ENCODE results near the gene MYLK4.
A peak's percentile ranks its signal among the peaks of the same experiment; 100 is the strongest.

MYLK4 gene

GRCh38 chr6:2777249-2777648 lies 26.5 kb upstream of the MYLK4 start:
- no peak overlapping the region for H3K4me3 Mint-ChIP-seq
- H3K4me1 Mint-ChIP-seq, result peaks cover 67% of the 10 kb centered on the region
- H3K36me3 Mint-ChIP-seq (ENCODE audit: low read depth), result peaks cover 56% of the 10 kb centered on the region
- H3K27ac Mint-ChIP-seq, result no peak overlapping the region
- H3K9me3 Mint-ChIP-seq, result no peaks in the 10 kb centered on the region
- H3K27me3 Mint-ChIP-seq (ENCODE audit: low read depth), result no peaks in the 10 kb centered on the region
- TF ChIP-seq, protein P1, sequence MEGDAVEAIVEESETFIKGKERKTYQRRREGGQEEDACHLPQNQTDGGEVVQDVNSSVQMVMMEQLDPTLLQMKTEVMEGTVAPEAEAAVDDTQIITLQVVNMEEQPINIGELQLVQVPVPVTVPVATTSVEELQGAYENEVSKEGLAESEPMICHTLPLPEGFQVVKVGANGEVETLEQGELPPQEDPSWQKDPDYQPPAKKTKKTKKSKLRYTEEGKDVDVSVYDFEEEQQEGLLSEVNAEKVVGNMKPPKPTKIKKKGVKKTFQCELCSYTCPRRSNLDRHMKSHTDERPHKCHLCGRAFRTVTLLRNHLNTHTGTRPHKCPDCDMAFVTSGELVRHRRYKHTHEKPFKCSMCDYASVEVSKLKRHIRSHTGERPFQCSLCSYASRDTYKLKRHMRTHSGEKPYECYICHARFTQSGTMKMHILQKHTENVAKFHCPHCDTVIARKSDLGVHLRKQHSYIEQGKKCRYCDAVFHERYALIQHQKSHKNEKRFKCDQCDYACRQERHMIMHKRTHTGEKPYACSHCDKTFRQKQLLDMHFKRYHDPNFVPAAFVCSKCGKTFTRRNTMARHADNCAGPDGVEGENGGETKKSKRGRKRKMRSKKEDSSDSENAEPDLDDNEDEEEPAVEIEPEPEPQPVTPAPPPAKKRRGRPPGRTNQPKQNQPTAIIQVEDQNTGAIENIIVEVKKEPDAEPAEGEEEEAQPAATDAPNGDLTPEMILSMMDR (IDR thresholded peaks at IDR 0.05; ENCODE audit: unreplicated experiment in 3 of 3), result no peak

DNA sequence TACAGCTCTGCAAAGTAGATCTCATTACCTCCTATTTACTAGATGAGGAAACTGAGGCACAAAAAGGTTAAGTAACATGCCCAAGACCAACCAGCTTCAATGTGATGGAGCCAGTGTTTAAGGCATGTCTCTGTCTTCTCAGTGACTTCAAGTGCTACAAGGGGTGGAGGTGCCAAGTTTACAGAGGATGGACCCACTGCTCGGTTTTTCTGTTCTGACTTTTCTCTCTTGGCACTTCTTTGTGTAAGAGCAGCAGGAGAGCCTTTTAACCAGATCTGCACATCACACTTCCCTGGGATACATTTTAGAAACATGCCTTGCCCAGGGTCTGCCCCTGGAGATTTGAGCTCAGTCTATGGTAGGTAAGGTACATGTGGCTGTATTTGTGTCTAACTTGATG lies 24.3 kb upstream of the MYLK4 start:
- Mint-ChIP-seq H3K27ac (no peak overlapping the region), H3K9me3 (no peaks in the 10 kb centered on the region), H3K27me3 (ENCODE audit: low read depth) (no peaks in the 10 kb centered on the region), H3K4me3 (no peak overlapping the region), H3K4me1 (peaks cover 64% of the 10 kb centered on the region), H3K36me3 (ENCODE audit: low read depth) (peaks cover 49% of the 10 kb centered on the region)
- TF ChIP-seq, protein P1 (IDR thresholded peaks at IDR 0.05; ENCODE audit: unreplicated experiment in 3 of 3), result no peak

- Mint-ChIP-seq H3K27ac (no peak overlapping the region), H3K4me3 (no peak overlapping the region), H3K27me3 (ENCODE audit: low read depth) (no peaks in the 10 kb centered on the region), H3K36me3 (ENCODE audit: low read depth) (peaks cover 42% of the 10 kb centered on the region), H3K4me1 (peaks cover 57% of the 10 kb centered on the region), H3K9me3 (no peaks in the 10 kb centered on the region)
- TF ChIP-seq, protein P1 (IDR thresholded peaks at IDR 0.05; ENCODE audit: unreplicated experiment in 3 of 3), result no peak
Measured at GRCh38 chr6:2773449-2773848, 22.7 kb upstream of the MYLK4 start.

DNA sequence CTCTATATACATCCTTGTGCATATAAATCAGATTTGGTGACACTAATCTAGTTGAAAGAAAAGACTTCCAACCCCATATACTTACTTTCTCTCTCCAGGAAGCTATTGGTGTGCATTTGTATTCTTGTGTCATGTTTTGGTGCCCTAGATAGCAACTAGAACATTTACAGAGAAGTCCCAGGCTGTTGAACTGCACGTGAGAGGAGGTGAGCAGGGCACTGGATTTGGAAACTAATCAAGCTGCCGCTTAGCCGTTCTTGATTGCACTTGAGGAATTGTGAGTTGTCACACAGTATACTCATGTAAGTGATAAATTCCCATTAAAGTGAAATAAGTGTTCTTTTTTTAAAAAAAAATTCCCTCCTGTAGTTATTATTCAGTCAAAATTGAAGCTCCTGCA lies 22.1 kb upstream of the MYLK4 start:
- peaks cover 59% of the 10 kb centered on the region for H3K4me1 Mint-ChIP-seq
- H3K27ac Mint-ChIP-seq, result peak overlapping the region in 1 of 3 experiments; percentile 38
- peaks cover 45% of the 10 kb centered on the region for H3K36me3 Mint-ChIP-seq (ENCODE audit: low read depth)
- TF ChIP-seq, protein P1 (IDR thresholded peaks at IDR 0.05; ENCODE audit: unreplicated experiment in 3 of 3), result no peak
- no peaks in the 10 kb centered on the region for H3K27me3 Mint-ChIP-seq (ENCODE audit: low read depth)
- H3K9me3 Mint-ChIP-seq, result no peaks in the 10 kb centered on the region
- H3K4me3 Mint-ChIP-seq, result no peak overlapping the region

DNA sequence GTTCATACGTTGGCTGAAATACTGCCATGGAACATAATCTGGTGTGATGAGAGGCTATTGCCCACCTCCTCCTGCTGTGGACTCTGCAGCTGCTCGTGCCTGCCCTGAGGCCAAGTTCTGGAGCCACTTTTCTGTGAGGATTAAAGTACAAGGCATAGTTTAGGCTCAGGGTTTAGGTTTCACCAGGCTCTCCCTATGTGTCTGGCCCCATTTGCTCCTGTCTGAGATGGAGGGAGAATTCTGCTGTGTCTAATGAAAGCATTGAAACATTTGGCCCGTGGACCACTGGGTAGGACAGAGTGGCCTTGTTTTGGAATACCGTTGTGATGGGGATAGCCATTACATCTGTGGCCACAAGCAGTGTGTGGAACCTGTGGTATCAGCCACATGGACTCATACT lies 20.4 kb upstream of the MYLK4 start:
- H3K27ac Mint-ChIP-seq, result peak overlapping the region in 1 of 3 experiments; percentile 10
- peaks cover 41% of the 10 kb centered on the region for H3K36me3 Mint-ChIP-seq (ENCODE audit: low read depth)
- peaks cover 65% of the 10 kb centered on the region for H3K4me1 Mint-ChIP-seq
- H3K4me3 Mint-ChIP-seq, result peak overlapping the region in 2 of 3 experiments; percentile 46 to 73
- H3K27me3 Mint-ChIP-seq (ENCODE audit: low read depth), result no peaks in the 10 kb centered on the region
- no peaks in the 10 kb centered on the region for H3K9me3 Mint-ChIP-seq
- TF ChIP-seq, protein P1 (IDR thresholded peaks at IDR 0.05; ENCODE audit: unreplicated experiment in 3 of 3), result no peak

DNA sequence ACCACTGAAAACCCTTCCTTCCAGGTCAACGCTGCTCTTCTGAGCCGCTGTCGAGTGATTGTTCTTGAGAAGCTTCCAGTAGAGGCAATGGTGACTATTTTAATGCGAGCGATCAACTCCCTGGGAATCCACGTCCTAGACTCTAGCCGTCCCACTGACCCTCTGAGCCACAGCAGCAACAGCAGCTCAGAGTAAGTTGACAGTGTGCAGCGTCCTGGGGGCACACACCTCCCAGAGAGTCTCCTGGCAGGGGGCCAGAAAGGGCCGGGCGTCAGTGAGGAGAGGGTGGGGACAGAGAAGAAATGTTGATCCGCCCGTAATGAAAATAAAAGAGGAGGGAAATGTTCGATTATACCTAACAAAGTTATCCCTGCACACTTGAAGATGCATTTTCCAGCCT lies 19.4 kb upstream of the MYLK4 start:
- H3K4me1 Mint-ChIP-seq, result peaks cover 62% of the 10 kb centered on the region
- TF ChIP-seq, protein P1 (IDR thresholded peaks at IDR 0.05; ENCODE audit: unreplicated experiment in 3 of 3), result no peak

More for the DNA sequence above, 19.4 kb upstream of the MYLK4 start:
- H3K36me3 Mint-ChIP-seq (ENCODE audit: low read depth), result peaks cover 37% of the 10 kb centered on the region
- no peaks in the 10 kb centered on the region for H3K27me3 Mint-ChIP-seq (ENCODE audit: low read depth)
- peak overlapping the region; percentile 62 to 91 (median 83) for H3K4me3 Mint-ChIP-seq
- no peaks in the 10 kb centered on the region for H3K9me3 Mint-ChIP-seq
- H3K27ac Mint-ChIP-seq, result peak overlapping the region; percentile 44 to 73 (median 49)
